HUES6 (cell line): ENCODE data around the gene RNF220.

ENCODE experiments used
- H3K27ac ChIP-seq: 2 replicates; pipeline ENCODE4 v1.7.0; 2013; ENCODE audit warnings: low read depth, mild to moderate bottlenecking, low read length, inconsistent platforms
- H3K27me3 ChIP-seq: 2 replicates; pipeline ENCODE4 v1.6.1; 2013; ENCODE audit warnings: low read length; ENCODE audit not compliant: control insufficient read depth, insufficient read depth
- H3K36me3 ChIP-seq: 2 replicates; pipeline ENCODE4 v1.6.1; 2013; ENCODE audit warnings: low read length; ENCODE audit not compliant: control insufficient read depth, insufficient read depth
- H3K4me1 ChIP-seq: 2 replicates; pipeline ENCODE4 v1.6.1; 2013; ENCODE audit warnings: low read length; ENCODE audit not compliant: control insufficient read depth, insufficient read depth
- H3K4me3 ChIP-seq: 2 replicates; pipeline ENCODE4 v1.5.1; 2013; ENCODE audit warnings: low read depth, low read length
- H3K9ac ChIP-seq: one replicate; pipeline ENCODE4 v1.6.1; 2013; ENCODE audit warnings: mild to moderate bottlenecking, low read length
- H3K9me3 ChIP-seq: 2 replicates; pipeline ENCODE4 v1.6.1; 2013; ENCODE audit warnings: low read depth, low read length; ENCODE audit not compliant: control insufficient read depth, insufficient read depth

The RNF220 gene

DNA sequence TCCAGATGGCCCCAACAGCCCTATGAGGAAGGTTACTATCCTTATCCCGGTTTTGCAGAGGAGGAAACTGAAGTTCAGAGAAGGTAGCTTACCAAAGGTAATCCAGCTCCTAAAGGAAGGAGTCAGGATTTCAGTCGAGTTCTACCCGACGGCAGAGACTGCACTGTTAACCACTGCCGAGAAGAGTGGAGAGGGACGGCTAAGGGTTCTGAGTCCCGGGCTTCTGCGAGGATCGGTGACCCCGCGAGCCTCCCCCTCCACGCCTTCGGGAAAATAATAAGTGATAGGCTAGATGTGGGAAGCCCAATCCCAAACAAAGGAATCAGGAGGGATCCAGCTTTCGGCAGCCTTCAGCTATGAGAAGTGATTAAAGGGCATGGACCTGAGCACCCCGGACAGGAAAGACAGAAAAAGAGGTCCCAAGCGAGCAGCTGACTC is 268.6 kb downstream of the RNF220 start:
- Histone ChIP-seq H3K4me1 (peaks cover 35% of the 10 kb centered on the region), H3K27ac (no peak overlapping the region; the same call in 1 of the 2 replicates), H3K4me3 (peak overlapping the region; percentile 85), H3K27me3 (no peaks in the 10 kb centered on the region), H3K9me3 (no peaks in the 10 kb centered on the region), H3K9ac (peak overlapping the region; percentile 62), H3K36me3 (no peaks in the 10 kb centered on the region)

DNA sequence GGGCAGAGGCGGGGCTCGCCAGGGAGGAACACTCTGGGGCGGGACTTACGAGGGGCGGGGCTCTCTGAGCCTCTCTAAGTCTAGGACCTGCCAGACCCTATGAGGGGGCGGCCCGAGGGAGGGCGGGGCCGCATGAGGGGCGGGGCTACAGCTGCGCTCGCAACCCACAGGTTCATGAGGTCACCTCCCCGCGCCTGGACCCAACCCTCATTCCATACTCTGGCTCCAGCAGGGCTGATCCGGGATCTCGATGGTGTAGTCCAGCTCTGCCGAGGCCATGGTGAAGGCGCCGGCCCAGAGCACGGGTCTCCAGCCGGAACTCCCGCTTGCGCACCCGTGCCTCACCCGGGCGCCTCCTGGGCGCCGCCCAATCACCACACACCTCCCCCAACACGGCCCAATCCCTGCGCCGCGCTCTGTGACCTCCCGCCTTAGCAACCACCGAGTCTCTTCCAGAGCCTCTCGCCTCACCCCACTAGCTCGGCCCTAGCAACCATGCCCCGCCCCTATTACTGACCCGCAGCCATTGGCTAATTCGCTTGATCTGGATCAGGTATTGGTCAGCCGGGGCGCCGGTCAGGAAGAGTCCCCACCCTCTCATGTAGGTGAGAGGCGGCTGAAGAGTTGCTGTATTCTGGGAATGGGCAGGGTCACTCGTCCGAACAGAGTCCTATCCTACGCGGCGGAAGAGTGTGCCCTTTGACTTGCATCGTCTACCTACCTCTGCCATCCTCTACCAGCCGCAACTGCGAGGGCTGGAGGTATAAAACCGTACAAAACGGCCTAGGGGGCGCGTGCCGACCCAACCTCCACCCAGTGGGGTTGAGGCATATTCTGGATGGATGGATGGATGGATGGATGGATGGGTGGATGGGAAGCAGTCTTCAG is 269.3 kb downstream of the RNF220 start, which contains the start of the genes ARMH1 and TMEM53:
Gene ARMH1, plus strand, starts transcription at position 602 of the 888 bp plus-strand sequence. CDS start 14,984 bp downstream, outside the sequence.
Gene TMEM53, minus strand, starts transcription at position 369 of the 888 bp plus-strand sequence. Its CDS starts 90 bp downstream, at position 279.
- peak within 1 kb of the TSS; percentile 75 for H3K9ac ChIP-seq
- peak within 1 kb of the TSS; percentile 52 for H3K27ac ChIP-seq
- peak within 1 kb of the TSS; percentile 85 for H3K4me3 ChIP-seq
- H3K36me3 ChIP-seq = no peaks in the 10 kb centered on the region
- H3K27me3 ChIP-seq = no peaks in the 10 kb centered on the region
- H3K9me3 ChIP-seq = no peaks in the 10 kb centered on the region
- peaks cover 35% of the 10 kb centered on the region for H3K4me1 ChIP-seq

DNA sequence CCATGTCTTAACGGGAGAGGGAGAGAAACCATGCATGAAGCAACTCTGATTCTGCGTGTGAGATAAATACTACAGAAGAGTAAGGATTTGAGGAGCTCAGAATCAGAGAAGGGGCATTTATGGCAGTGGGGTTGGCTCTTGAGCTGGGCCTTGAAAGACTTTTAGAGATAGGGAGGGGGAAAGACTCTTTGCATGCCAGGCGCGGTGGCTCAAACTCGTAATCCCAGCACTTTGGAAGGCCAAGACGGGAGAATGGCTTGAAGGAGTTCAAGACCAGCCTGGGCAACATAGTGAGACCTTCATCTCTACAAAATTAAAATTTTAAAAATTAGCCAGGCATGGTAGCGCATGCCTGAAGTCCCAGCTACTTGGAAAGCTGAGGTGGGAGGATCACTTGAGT is 270.1 kb downstream of the RNF220 start:
- no peaks in the 10 kb centered on the region for H3K27me3 ChIP-seq
- H3K4me3 ChIP-seq = peak overlapping the region; percentile 85
- H3K36me3 ChIP-seq = no peaks in the 10 kb centered on the region
- H3K4me1 ChIP-seq = peaks cover 35% of the 10 kb centered on the region
- H3K27ac ChIP-seq = no peak overlapping the region
- H3K9me3 ChIP-seq = no peaks in the 10 kb centered on the region
- no peak overlapping the region for H3K9ac ChIP-seq

DNA sequence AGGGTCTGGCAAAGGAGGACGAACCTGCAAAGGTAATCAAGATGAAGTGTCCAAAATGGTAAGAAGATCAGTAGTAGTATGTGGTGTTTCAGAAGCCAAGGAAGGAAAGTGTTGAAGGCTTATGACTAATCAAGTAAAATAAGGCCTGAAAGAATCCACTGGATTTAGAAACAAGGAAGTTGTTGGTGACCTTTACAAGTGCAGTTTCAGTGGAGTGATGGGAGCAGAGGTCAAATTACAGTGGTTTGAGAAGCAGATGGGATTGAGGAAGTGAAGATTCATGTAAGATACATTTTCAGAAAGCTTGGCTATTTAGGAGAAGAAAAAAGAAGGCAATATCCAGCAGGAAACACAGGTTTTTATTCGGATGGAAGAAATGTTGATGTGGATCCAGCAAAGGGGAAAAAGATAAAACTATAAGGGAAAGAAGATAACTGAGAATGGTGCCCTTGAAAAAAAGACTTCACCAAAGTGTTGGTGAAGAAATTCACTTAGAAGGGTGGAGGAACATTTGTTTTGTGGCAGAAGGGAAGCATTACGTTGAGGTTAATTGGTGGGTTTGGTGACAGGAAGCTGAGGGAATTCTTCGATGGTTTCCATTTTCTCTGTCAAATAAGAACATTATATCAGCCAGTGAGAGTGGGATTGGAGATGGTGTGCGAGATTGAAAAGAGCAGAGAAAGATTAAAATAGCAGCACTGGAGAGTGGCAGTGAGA is 271.6 kb downstream of the RNF220 start:
- Histone ChIP-seq H3K4me3 (no peak overlapping the region), H3K36me3 (no peaks in the 10 kb centered on the region), H3K9ac (no peak overlapping the region), H3K27ac (no peak overlapping the region), H3K9me3 (no peaks in the 10 kb centered on the region), H3K4me1 (peaks cover 38% of the 10 kb centered on the region), H3K27me3 (no peaks in the 10 kb centered on the region)

DNA sequence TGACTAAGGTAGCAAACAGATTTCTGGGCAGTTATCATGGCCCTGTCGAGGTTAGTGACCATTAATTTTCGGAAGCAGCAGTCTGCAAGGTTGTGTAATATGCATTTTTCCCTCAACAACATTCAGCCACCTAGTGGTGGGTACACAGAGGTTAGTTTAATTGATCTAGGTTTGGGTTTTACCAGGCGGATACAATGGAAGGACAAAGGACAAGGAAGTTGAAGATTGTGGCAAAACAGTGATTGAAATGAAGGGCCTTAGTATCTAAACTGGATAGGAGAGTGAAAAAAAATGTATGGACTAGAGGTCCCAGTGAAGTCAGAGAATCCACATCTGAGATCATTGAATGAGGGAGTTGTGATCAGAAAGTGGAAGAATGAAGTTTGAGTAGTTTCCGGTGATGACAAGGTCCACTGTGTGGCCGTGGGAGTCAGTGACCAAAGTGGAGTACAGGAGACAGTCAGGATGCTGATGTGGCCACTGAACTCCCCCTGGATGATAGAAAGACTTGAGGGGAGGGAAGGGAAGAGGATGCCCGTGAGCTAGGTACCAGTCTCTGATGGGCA is 272.2 kb downstream of the RNF220 start:
- Histone ChIP-seq H3K9me3 (no peaks in the 10 kb centered on the region), H3K36me3 (no peaks in the 10 kb centered on the region), H3K4me1 (peaks cover 40% of the 10 kb centered on the region), H3K27ac (no peak overlapping the region), H3K27me3 (no peaks in the 10 kb centered on the region), H3K9ac (no peak overlapping the region), H3K4me3 (no peak overlapping the region)

DNA sequence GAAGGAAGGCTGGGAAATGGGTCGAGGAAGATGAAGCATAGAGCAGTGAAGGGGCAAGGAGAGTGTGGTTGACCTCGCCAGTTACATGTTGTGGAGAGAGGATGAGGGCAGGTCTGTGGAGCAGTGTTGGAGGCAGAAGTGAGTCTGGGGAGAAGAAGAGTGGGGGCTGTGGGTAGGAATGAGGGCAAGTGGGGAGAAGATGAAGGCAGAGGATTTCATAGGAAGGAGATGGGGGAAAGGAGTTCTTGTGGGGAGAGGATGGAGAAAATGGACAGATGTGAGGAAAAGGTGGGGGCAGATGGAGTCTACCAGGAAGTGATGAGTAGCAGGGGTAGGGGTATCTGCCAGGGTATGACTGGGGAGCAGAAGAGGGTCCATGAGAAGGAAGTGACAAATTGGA is 273.1 kb downstream of the RNF220 start:
- Histone ChIP-seq H3K27me3 (no peaks in the 10 kb centered on the region), H3K9me3 (no peaks in the 10 kb centered on the region), H3K4me3 (no peak overlapping the region), H3K4me1 (peaks cover 32% of the 10 kb centered on the region), H3K9ac (no peak overlapping the region), H3K27ac (no peak overlapping the region), H3K36me3 (no peaks in the 10 kb centered on the region)

DNA sequence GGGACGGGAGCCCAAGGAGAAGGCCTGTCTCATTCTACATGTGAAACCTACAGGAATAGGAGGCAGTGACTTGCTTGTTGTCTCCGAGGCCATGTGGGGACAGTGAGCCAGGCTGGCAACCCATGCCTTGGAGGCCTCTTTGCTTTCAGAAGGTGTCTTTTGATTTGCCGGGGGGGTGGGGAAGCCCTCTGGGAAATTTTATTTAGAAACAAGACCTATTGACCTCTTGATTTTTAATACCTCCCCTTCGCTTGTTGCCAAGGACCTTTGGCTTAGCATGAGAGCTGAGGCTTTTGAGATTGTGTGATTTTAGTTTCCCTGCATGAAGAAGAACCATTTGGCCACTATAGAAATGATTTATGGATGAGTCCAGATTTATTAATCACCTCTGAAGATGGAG is 273.6 kb downstream of the RNF220 start:
- Histone ChIP-seq H3K4me3 (no peak overlapping the region), H3K9ac (no peak overlapping the region), H3K27me3 (no peaks in the 10 kb centered on the region), H3K9me3 (no peaks in the 10 kb centered on the region), H3K4me1 (peaks cover 27% of the 10 kb centered on the region), H3K36me3 (no peaks in the 10 kb centered on the region), H3K27ac (no peak overlapping the region)

DNA sequence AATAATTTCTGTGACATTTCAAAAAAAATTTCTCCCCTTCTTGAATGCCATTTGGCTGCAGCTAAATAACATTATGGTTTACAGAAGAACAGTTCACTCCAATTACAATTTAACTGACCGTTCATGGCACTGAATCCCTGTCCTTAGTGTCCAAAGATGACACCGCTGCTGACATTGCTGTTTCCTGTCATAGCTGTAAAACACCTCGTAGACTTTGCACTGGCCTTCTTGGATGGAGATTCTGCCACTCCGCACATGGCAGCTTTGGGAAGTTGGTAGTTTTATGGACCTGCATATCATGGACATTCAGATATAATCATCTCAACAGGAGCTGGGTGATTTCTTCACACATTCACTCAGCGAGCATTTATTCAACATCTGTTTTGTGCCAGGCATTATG is 274.4 kb downstream of the RNF220 start:
- H3K4me3 ChIP-seq = no peak overlapping the region
- H3K36me3 ChIP-seq = no peaks in the 10 kb centered on the region
- no peak overlapping the region for H3K9ac ChIP-seq
- peaks cover 28% of the 10 kb centered on the region for H3K4me1 ChIP-seq
- H3K9me3 ChIP-seq = no peaks in the 10 kb centered on the region
- H3K27me3 ChIP-seq = no peaks in the 10 kb centered on the region
- H3K27ac ChIP-seq = no peak overlapping the region

DNA sequence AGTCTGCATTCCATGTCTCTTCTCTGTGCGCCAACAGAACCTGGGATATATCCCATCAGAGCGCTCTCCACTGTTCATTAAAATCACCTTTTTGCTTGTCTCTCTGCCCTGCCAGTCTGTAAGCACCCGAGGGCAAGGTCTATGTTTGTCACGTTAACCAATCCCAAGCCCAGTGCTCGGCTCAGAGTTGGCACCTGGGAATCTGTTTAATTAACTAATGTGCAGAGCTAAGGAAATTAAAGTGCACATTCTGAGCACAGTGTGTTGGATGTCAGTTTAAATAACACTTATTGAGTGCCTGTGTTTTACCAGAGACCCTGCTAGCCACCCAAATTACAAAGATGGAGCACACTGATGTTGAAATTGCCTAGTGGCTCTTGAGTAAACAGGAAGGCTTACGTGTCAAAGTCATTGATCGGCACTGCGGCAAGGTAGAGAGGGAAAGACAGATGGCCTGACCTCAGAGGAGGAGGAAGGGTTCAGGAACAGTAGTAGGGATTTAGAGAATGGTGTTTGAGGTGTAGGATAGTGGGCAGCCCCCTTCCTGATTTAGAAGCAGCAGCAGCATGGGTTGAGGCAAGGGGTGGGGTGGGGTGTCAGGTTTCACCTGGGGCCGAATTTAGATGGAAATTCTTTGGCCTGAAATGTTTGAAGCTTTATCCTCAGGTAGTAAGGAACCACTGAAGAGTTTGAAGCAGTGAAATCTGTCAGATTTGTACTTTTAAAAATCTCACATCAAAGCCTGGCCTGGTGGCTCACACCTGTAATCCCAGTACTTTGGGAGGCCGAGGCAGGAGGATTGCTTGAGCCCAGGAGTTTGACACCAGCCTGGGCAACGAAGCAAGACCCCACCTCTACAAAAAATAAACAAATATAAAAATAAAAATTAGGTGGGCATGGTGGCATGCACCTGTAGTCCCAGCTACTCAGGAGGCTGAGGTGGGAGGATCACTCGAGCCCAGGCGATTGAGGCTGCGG is 277.1 kb downstream of the RNF220 start:
- Histone ChIP-seq H3K27me3 (no peaks in the 10 kb centered on the region), H3K4me1 (peaks cover 18% of the 10 kb centered on the region), H3K27ac (no peak overlapping the region), H3K4me3 (peak overlapping the region; percentile 5; the same call in 1 of the 2 replicates), H3K36me3 (no peaks in the 10 kb centered on the region), H3K9me3 (no peaks in the 10 kb centered on the region), H3K9ac (no peak overlapping the region)

DNA sequence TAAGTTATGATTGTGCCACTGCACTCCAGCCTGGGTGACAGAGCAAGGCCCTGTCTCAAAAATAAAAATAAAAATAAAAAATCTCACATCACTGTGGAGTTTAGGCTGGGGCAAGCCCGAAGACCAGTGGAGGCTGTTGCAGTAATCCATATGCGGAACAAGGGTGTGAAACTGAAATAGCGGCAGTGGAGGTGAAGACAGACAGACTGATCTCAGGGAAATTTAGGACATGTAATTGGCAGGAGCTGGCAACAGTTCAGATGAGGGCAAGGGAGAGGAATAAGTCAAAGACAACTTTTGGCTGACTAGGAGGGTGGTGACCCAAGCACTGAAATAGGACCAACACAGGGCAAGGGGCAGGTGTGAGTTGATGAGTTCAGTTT is 277.8 kb downstream of the RNF220 start:
- Histone ChIP-seq H3K9me3 (no peaks in the 10 kb centered on the region), H3K36me3 (no peaks in the 10 kb centered on the region), H3K27me3 (no peaks in the 10 kb centered on the region), H3K4me3 (no peak overlapping the region), H3K4me1 (peaks cover 15% of the 10 kb centered on the region), H3K9ac (no peak overlapping the region), H3K27ac (no peak overlapping the region)
